ENCODE results near the gene TUBGCP5.

TUBGCP5 gene

GRCh38 chr15:23067416-23067815 lies 28.0 kb upstream of the TUBGCP5 start:
- no peak for TF ChIP-seq ZNF777 (tag by site-specific recombination; IDR thresholded peaks at IDR 0.05; ENCODE audit: borderline replicate concordance)
- Histone ChIP-seq H3K4me1 (ENCODE audit: control insufficient read depth, insufficient read depth, low read length) (no peaks in the 10 kb centered on the region), H3K9me3 (ENCODE audit: control insufficient read depth, insufficient read depth, low read depth, low read length) (no peaks in the 10 kb centered on the region), H3K4me3 (ENCODE audit: low read depth, low read length) (no peak overlapping the region), H3K27ac (ENCODE audit: extremely low read depth, low read depth, low read length) (no peak overlapping the region), H3K36me3 (ENCODE audit: control insufficient read depth in 2 of 2, insufficient read depth in 1 of 2, low read length in 2 of 2) (no peaks in the 10 kb centered on the region)
- CTCF ChIA-PET: no interaction called here
- POLR2A ChIA-PET: no interaction called here

- Histone ChIP-seq H3K4me3 (ENCODE audit: low read depth, low read length) (no peak overlapping the region), H3K36me3 (ENCODE audit: control insufficient read depth in 2 of 2, insufficient read depth in 1 of 2, low read length in 2 of 2) (no peaks in the 10 kb centered on the region), H3K27ac (ENCODE audit: extremely low read depth, low read depth, low read length) (no peak overlapping the region), H3K9me3 (ENCODE audit: control insufficient read depth, insufficient read depth, low read depth, low read length) (no peaks in the 10 kb centered on the region), H3K4me1 (ENCODE audit: control insufficient read depth, insufficient read depth, low read length) (no peaks in the 10 kb centered on the region)
- CTCF ChIA-PET: no interaction called here
- POLR2A ChIA-PET: no interaction called here
- TF ChIP-seq OSR2 (tag by site-specific recombination; IDR thresholded peaks at IDR 0.05): no peak
- no peak for TF ChIP-seq BCL6B (tag by site-specific recombination; IDR thresholded peaks at IDR 0.05)
- TF ChIP-seq ZNF138 (tag by site-specific recombination; IDR thresholded peaks at IDR 0.05; ENCODE audit: borderline replicate concordance): no peak
Measured at GRCh38 chr15:23065836-23066235, 26.5 kb upstream of the TUBGCP5 start.

GRCh38 chr15:23064156-23064555 lies 24.8 kb upstream of the TUBGCP5 start:
- H3K4me1 ChIP-seq (ENCODE audit: control insufficient read depth, insufficient read depth, low read length): no peaks in the 10 kb centered on the region
- H3K4me3 ChIP-seq (ENCODE audit: low read depth, low read length): no peak overlapping the region
- ChIA-PET POLR2A (no interaction called here), CTCF (no interaction called here)
- no peaks in the 10 kb centered on the region for H3K36me3 ChIP-seq (ENCODE audit: control insufficient read depth in 2 of 2, insufficient read depth in 1 of 2, low read length in 2 of 2)
- H3K9me3 ChIP-seq (ENCODE audit: control insufficient read depth, insufficient read depth, low read depth, low read length): no peaks in the 10 kb centered on the region
- no peak for TF ChIP-seq OVOL3 (tag by site-specific recombination; IDR thresholded peaks at IDR 0.05)
- TF ChIP-seq OSR2 (tag by site-specific recombination; IDR thresholded peaks at IDR 0.05): no peak
- TF ChIP-seq ZNF423 (tag by site-specific recombination; IDR thresholded peaks at IDR 0.05): no peak
- TF ChIP-seq ZNF426 (tag by site-specific recombination; IDR thresholded peaks at IDR 0.05): no peak
- TF ChIP-seq ZNF202 (tag by site-specific recombination; IDR thresholded peaks at IDR 0.05; ENCODE audit: borderline replicate concordance): no peak
- no peak overlapping the region for H3K27ac ChIP-seq (ENCODE audit: extremely low read depth, low read depth, low read length)

GRCh38 chr15:23057707-23058106 lies 18.3 kb upstream of the TUBGCP5 start:
- H3K27ac ChIP-seq (ENCODE audit: extremely low read depth, low read depth, low read length): no peak overlapping the region
- no peaks in the 10 kb centered on the region for H3K9me3 ChIP-seq (ENCODE audit: control insufficient read depth, insufficient read depth, low read depth, low read length)
- POLR2A ChIA-PET: no interaction called here
- CTCF ChIA-PET: interaction anchor here (1.0 to 2.7 kb wide), 2 partner anchors 12 to 21 kb away, joined by 3 to 14 read pairs; no protein-coding TSS in a partner anchor
- no peaks in the 10 kb centered on the region for H3K4me1 ChIP-seq (ENCODE audit: control insufficient read depth, insufficient read depth, low read length)
- no peak overlapping the region for H3K4me3 ChIP-seq (ENCODE audit: low read depth, low read length)
- TF ChIP-seq ZSCAN18 (tag by site-specific recombination; IDR thresholded peaks at IDR 0.05) (no peak), ZNF768 (tag by site-specific recombination; IDR thresholded peaks at IDR 0.05) (no peak), HIC1 (tag by site-specific recombination; IDR thresholded peaks at IDR 0.05) (no peak), ZNF830 (tag by site-specific recombination; IDR thresholded peaks at IDR 0.05; ENCODE audit: low read depth) (no peak)
- no peaks in the 10 kb centered on the region for H3K36me3 ChIP-seq (ENCODE audit: control insufficient read depth in 2 of 2, insufficient read depth in 1 of 2, low read length in 2 of 2)
